ENCODE measurements around the gene ESPN.
A peak's percentile ranks its signal among the peaks of the same experiment; 100 is the strongest.
"Not testable (repeated sequence)": the region's sequence is repeated elsewhere in the genome, so short reads cannot be mapped to it uniquely, and the experiment has no call there.

ESPN gene

DNA sequence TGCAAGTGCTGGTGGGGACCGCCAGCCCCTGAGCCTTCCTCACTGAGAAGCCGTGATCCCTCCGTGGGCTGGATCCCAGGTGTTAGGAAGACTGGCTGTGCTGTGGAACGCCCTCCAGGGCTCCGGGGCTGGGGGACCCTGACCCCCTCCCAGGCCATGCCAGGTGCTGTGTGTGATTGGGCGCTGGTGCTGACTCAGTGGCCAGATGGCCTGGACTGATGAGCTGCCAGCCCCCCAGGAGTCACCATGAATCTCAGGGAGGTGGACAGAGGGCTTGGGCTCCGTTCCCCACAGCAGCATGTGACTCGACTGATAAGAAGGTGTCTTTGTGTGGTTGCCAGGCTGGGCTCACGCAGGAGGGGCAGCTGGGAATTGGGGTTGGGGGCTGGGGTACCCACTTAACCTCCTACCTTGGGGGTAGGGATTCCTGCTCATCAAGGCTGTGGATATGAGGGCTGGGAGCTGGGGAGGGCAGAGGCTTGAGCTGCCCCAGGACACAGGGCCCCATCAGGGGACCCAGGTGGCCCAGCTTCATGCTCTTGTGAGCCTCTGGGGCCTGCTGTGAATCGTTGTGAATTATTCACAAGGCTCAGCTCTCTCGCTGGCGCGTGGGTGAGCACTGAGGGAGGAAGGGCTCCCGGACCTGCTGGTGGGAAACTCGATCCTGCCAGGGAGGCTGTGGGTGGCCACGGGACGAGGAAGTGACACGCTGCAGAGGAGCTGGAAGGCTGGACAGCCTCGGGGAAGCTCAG, 5.3 kb downstream of the ESPN start:
- not testable (repeated sequence) for DNase-seq

GRCh38 chr1:6431645-6432579, 7.3 kb downstream of the ESPN start:
- not testable (repeated sequence) for DNase-seq

GRCh38 chr1:6434186-6434585, 9.6 kb downstream of the ESPN start:
- no peak for DNase-seq

GRCh38 chr1:6435129-6435528, 10.6 kb downstream of the ESPN start:
- DNase-seq, result no peak

GRCh38 chr1:6435547-6435946, 11.0 kb downstream of the ESPN start:
- DNase-seq, result no peak

DNA sequence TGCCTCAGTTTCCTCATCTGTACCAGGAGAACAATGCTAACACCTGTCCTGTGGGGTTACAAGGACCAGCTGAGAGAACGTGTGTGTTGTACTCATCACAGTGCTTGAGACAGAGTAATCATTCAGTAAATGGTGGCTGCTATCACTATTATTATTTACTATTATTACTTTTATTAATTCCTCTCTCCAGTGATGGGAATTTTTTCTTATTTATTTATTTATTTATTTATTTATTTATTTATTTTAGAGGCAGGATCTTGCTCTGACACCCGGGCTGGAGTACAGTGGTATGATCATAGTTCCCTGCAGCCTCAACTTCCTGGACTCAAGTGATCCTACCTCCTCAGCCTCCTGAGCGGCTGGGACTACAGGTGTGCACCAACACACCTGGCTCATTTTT, 11.7 kb downstream of the ESPN start:
- not testable (repeated sequence) for DNase-seq

DNA sequence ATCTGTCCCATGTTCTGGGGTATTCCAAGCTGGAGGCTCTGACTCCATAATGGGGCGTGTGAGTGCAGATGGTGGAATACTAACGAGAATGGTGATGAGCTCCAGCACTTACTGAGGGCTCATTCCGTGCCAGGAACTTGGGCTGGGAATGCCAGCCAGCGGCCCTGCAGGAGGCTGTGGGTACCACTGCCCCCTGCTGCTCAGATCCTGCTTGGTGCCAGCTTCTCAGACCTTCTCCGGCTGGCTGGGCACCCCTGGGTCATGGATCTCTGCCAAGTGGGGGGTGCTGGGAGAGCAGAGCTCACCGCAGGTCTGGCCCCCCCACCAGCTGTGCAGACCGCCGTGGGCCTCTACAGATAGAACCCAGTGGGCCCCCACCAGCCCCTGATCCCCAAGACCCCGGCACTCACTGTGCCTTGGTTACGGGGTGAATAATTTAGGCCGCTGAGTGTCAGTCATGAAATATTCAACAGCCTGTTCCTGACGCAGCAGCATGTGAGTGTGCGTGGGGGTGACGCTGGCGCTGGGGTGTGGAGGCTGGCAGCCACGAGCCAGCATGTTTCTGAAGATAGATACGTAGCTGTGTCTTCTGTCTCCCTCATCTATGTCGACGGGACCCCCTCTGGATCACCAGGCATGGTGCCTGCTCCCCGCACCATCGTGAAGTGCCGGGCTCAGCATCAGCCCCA, 12.6 kb downstream of the ESPN start:
- not testable (repeated sequence) for DNase-seq

- no peak for DNase-seq
Measured at GRCh38 chr1:6438047-6438525, 13.5 kb downstream of the ESPN start.

- no peak for DNase-seq
Measured at GRCh38 chr1:6440198-6441126, 15.9 kb downstream of the ESPN start.

GRCh38 chr1:6441586-6441985, 17.0 kb downstream of the ESPN start:
- no peak for DNase-seq

DNA sequence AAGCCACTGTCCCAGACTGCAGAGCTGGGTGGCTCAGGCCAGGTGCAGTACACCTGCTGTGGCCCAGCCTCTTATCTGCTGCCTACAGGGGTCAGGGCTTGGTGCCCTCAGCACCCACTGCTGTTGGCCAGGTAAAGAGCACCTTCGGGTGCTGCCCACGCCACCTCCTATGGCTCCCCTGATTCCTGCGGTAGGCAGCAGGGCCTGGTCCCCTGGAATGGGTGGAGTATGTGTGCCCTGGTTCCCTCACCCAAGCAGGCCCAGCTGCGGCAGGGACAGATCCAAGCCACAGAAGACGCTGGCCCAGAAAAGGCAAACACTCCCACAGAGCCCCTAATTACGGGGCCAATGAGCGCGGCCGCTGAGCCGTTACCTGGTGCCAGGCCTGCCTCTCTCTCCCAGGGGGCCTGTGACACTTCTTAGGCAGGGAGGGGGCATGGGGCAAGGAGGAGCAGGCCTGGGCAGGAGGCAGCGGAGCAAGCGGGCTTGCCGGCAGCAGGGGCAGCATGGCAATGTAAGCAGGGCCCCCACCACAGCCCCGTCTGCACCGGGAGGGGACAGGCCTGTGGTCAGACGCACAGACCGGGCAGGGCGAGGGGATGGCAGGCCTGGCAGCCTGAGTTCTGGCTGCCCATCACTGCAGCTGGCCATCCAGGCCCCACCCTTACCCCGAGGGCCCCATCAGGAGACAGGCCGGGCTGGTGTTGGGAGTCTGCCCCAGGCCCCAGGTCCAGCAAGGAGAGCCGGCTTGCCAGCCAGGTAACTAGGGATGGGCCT, 19.0 kb downstream of the ESPN start:
- no peak for DNase-seq

DNA sequence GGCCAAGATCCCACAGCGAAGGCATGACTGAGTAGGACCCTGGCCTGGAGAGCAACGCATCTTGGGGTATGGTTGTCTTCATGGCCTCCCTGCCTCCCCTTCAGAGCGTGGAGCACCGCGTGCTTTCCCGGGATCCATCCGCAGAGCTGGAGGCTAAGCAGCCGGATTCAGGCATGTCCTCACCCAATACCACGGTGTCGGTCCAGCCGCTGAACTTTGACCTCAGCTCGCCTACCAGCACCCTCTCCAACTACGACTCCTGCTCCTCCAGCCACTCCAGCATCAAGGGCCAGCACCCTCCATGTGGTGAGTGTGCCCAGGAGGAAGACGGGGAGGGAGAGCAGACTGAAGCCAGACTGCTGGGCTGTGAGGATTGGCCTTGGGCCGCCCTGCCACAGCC, 19.8 kb downstream of the ESPN start:
- DNase-seq, result no peak

- DNase-seq, result no peak
Measured at GRCh38 chr1:6445062-6445763, 20.6 kb downstream of the ESPN start.

GRCh38 chr1:6445929-6446328, 21.4 kb downstream of the ESPN start:
- not testable (repeated sequence) for DNase-seq

DNA sequence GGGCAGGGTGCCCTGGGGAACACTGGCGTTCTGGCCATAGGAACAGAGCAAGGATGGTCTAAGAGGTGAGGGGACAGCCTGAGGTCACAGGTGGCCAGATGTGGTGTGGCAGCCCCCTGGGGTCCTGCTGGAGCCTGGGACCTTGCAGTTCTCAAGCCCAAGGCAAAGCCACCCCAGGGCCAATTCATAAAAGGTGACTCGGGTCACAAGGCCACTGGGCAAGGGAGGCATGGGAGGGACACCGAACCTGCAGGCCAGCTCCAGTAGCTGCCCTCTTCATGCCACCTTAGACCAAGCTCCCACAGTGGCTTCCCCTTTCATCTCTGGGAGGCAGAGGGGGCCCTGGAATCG, 22.1 kb downstream of the ESPN start:
- DNase-seq, result no peak

GRCh38 chr1:6447016-6447817, 22.6 kb downstream of the ESPN start:
- DNase-seq, result no peak

- peak; percentile 53 for DNase-seq
Measured at GRCh38 chr1:6447818-6448748, 23.5 kb downstream of the ESPN start.

GRCh38 chr1:6448749-6449631, 24.4 kb downstream of the ESPN start:
- no peak for DNase-seq

All from NCI-H1436 treated with DMSO at 0.1 percent for 48 hours (cell line).